CD4-positive, alpha-beta T cell treated with Interleukin-17A for 1 hour (primary cell): ENCODE measurements around the gene TMEM50A.
"Not testable (repeated sequence)": the region's sequence is repeated elsewhere in the genome, so short reads cannot be mapped to it uniquely, and the experiment has no call there.

Source experiments
- DNase-seq: peaks from one replicate; pipeline ENCODE4 v3.0.0-alpha.2; 2020

Gene TMEM50A

GRCh38 chr1:25389721-25390120 lies 51.6 kb downstream of the TMEM50A start:
- DNase-seq, result not testable (repeated sequence)

- DNase-seq, result no peak
Observed at GRCh38 chr1:25392841-25393240, 54.7 kb downstream of the TMEM50A start.

GRCh38 chr1:25397549-25397948 lies 59.4 kb downstream of the TMEM50A start:
- not testable (repeated sequence) for DNase-seq

- DNase-seq, result not testable (repeated sequence)
Observed at GRCh38 chr1:25398079-25398478, 59.9 kb downstream of the TMEM50A start.

- DNase-seq, result peak; percentile 15
Observed at GRCh38 chr1:25402947-25403803, 65.0 kb downstream of the TMEM50A start.

- not testable (repeated sequence) for DNase-seq
Observed at GRCh38 chr1:25405731-25406305, 67.7 kb downstream of the TMEM50A start.

GRCh38 chr1:25409641-25410427 lies 71.7 kb downstream of the TMEM50A start:
- not testable (repeated sequence) for DNase-seq
